NCI-H146 (cell line): ENCODE measurements around the gene SCRG1.

ENCODE experiments used
- DNase-seq: peaks from one replicate; lab custom pipeline; 2025; lab: John Stamatoyannopoulos, UW

The SCRG1 gene

DNA sequence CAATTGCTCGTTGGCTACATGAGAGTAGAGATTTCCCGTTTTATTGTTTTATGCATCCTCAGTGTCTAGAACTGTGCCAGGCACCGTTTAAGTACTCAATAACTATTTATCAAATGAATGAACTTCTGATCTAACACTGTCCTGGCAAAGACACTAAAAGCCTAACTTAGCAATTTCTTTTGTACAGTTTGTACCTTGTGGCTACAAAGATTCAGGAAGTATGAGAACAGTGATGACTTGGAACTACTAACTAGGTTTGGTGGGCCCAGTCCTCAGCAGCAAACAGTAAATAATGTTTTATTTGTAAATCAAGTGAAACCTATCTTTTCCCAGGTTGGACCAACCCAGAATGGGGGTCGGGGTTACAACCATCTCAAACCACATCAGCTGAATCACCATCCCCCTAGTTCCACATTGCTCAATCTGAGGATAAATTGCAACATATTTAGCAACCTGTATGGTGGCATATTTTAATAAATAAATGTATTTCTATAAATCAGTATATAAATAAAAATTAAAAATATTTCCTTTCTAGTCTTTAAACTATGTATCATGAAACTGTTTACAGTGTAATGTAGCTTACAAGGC lies 12.3 kb upstream of the SCRG1 start:
- DNase-seq = no peak

DNA sequence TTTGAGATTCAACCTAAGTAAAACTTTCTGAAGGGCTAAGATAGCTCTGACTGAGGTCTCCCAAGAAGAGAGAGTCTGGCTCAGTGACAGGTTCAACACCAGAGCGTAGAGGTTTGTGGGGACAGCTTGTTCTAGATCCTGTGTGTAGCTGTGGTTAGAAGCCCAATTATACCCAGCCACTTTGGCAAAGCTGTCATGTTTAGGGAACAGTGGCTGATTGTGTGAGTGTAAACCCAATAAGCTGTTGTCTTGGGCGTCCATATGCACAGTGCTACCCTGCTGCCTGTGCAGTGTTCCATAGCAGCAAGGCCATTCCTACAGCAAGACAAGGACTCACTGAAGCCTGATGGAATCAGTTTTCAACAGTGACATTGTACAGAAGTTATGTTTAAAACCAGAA lies 11.2 kb upstream of the SCRG1 start:
- DNase-seq = no peak

DNA sequence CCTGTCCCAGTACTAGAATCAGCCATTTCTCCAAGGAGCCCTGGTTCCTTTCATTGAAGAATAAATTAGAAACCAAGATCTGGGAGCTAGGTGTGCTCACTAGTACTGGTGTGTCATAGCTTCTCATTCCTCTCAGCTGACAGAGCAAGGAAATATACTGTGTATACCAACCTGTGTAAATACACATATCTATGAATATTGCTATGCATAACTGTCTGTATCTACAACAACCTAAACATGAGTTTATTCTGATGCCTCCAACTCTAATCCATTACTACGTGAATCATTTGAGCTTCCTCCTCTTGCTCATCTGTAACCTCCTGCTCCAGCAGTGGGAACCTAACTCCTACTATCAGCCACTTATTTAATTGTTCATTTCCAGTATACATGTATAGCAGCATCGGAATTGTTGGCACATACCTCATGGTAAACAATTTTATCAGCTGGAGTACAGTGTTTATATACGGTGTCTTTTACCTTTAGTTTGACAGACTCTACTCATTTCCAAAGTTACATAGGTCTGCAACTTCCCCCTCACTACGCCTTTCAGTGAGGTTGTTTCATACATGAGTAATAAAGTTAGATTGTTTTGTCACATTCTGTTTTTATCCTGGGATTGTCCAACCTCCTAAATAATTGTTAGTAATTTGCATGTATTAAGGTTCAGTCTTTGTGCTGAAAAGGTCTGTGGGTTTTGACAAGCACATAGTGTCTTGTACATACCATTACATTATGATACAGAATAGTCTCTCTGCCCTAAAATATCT lies 7.1 kb upstream of the SCRG1 start:
- no peak for DNase-seq

DNA sequence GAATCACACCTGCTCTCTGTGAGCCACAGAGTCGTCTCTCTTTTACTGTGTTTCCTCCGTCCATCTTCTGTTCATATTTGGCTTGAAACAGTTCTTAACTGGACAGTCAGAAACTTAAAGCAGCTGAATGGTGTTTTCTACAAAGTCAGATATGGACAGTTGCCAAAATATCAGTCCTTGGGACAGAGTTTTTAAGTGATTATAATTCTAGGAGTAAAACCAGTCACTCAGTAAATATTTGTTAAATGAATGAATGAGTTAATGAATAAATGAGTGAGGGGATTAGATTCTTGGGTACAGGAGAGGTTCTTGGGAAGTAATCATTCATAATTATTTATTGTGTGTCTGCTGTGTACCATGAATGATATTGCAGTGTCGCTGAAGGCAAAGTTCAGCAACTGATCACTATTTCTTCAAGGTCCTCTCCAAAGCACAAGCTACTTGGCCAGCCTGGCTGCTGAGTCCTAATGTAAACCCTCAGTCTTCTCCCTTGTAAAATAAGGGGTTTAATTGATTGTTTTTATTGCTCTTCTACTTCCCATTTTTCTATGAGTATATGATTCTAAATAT lies 5.5 kb upstream of the SCRG1 start:
- DNase-seq = no peak

DNA sequence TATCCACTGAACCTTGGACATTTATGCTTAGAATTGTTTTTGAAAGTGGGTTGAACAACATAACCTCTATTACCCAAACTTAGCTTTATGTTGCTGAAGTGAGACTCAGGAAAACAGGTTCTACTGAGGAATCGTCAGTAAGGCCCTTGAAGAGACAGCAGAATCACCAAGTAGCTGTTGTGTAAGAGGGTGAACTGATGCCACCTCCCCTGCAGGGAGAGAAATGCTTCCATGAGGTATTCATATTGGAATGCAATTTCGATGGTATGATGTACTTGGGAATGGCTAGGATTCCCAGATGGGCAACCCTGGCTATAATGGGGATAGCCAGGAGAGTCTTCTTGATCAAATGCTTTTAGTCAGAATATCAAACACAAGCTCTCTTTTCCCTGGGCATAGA lies 4.1 kb upstream of the SCRG1 start:
- no peak for DNase-seq

DNA sequence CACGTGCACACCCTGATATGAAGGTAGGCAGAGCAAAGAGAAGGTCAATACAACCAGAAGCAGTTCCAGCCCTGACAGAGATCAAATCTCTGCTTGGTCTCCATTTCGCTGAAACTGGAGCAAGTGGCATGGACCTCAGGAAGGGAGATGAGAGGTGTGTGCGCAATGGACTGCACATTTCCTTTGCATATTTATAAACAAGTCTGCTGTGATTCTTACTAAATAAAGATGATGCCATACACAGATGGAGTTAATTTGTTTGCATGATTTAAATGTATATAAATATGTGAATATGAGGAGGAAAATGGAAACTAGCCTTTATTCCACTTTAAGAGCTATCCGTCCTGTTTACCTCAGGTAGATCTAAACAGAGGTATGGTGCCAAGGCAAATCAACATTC lies 2.1 kb upstream of the SCRG1 start:
- no peak for DNase-seq

DNA sequence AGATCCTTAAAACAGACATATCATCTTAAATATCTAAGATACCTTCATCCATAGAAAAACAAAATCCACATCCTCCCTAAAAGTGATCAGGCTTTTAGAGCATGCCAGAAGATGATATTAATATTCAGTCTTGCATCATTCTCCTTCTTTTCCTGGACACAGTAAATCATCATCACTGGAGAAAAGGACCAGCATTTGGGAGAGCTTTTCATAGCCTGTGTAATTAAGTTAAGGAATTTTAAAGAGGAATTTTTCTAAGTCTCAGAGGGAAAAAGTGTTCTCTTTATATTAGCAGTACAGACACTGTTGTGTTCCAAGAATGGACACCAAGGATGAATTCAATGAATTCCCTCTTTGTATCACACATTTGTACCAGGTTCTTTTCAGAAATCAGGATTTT lies 696 bp downstream of the SCRG1 start:
- no peak for DNase-seq

DNA sequence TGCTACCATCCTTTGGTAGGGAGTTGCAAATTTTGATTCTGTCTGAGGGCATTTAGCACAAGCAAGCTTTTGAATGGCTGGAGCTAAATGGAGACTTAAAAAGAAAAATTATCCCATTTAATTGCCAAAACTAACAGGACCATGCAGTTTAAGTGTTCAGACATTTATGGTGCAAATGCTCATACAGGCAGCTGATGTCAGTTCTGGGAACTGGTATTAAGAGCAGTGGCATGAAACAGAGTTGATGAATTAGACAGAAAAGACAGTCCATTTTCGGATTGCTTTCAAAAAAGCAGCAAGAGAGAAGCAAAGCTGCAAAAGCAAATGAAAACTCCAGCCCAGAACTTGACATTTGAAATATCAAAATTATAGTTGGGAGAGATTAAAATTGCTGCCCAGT lies 1.3 kb downstream of the SCRG1 start:
- no peak for DNase-seq

DNA sequence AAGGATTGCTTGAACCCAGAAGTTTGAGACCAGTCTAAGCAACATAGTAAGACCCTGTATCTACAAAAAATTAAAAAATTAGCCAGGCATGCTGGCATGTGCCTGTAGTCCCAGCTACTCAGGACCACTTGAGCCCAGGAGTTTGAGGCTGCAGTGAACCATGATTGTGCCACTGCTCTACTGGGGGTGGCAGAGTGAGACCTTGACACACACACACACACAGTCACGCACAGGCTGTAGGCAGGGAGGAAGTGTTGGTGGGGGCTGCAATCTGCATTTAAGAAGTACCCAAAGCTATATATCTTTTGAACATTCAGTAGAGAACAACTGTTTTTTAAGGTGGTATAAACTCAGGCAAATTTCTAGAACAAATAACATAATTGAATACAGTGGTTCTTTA lies 7.2 kb downstream of the SCRG1 start:
- DNase-seq = no peak

DNA sequence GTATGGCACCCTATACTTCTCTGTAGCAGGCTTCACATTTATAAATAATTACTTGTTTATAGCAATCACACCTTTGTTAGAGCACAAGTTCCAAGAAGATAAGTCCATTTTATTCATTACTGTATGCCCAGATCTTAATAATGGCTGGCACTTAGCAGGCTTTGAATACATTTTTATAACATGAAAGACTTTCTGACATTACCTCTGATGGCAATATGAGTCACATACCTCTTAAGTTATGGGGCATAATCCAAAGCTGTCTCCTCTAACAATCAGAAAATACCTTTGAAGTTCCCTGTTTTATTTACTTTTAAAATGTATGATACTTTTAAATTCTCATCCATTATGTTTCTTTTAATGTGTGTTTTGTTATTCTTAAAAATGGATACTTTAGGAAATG lies 12.2 kb downstream of the SCRG1 start:
- DNase-seq = no peak

DNA sequence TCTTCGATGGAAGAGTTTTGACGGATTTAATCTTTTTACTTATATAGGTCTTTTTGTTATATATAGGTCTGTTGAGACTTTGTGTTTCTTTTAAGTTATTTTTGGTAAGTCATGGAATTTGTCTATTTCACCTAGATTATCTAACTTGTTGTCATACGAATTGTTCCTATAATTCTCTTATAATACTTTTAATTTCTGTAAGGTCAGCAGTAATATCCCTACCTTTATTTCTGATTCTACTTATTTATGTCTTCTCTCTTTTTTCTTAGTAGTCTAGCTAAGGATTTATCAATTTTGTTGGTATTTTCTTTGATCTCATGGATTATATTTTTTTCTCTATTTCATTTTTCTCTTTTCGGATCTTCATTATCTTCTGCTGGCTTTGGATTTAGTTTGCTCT lies 16.6 kb downstream of the SCRG1 start:
- no peak for DNase-seq

DNA sequence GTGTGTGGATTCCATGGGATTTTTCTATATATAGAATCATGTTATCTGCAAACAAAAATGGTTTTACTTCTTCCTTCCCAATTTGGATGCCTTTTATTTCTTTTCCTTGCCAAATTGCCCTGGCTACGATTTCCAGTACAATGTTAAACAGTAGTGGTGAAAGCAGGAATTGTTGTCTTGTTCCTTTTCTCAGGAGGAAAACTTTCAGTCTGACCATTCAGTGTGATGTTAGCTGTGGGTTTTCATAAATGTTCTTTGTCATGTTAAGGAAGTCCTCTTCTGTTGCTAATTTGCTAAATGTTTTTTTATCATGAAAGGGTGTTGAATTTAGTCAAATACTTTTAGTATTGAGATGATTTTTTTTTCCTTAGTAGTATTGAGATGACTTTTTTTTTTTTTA lies 17.3 kb downstream of the SCRG1 start:
- DNase-seq = no peak

DNA sequence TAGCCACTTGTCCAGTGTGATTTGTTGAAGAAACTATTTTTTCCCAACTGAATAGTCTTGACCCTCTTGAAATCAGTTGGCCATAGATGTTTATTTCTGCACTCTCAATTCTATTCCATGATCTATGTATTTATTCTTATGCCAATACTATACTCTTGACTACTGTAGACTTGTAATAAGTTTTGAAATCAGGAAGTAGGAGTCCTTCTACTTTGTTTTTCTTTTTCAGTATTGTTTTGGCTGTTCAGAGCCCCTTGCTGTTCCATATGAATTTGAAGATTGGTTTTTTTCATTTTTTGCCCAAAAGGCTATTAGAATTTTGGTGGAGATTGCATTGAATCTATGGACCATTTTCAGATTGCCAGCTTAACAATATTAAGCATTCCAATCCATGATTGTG lies 17.9 kb downstream of the SCRG1 start:
- DNase-seq = no peak

DNA sequence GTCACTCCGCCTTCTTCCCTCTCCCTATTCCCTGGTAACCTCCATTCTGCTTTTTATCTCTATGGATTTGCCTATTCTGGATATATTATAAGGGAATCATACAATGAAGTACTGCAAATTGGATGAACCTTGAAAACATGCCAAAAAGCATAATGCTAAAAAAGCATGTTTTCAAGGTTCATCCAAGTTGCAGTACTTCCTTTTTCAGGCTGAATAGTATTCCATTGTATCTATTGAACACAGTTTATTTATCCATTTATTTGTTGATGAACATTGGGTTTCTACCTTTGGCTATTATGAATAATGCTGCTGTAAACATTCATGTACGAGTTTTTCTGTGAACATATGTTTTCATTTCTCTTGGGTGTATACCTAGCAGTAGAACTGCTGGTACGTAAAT lies 19.0 kb downstream of the SCRG1 start:
- DNase-seq = no peak

DNA sequence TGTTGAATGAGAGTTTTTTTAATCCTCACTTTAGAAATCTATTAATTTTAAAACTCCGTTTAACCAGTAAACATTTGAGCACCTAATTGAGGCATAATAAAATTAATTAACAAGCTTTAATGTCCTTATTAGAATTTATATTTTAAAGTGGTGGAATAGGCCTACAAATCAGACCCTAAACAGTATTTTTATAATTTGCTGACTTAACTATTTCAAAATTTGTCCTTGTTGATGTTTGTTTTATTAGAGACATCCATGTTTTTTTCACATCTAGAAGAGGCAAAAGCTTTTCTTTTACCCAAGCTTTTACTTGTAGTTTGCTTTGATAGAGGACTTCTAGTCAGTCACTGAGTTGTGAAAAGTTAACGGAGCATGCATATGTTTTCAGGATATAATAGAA lies 24.3 kb downstream of the SCRG1 start:
- DNase-seq = no peak

DNA sequence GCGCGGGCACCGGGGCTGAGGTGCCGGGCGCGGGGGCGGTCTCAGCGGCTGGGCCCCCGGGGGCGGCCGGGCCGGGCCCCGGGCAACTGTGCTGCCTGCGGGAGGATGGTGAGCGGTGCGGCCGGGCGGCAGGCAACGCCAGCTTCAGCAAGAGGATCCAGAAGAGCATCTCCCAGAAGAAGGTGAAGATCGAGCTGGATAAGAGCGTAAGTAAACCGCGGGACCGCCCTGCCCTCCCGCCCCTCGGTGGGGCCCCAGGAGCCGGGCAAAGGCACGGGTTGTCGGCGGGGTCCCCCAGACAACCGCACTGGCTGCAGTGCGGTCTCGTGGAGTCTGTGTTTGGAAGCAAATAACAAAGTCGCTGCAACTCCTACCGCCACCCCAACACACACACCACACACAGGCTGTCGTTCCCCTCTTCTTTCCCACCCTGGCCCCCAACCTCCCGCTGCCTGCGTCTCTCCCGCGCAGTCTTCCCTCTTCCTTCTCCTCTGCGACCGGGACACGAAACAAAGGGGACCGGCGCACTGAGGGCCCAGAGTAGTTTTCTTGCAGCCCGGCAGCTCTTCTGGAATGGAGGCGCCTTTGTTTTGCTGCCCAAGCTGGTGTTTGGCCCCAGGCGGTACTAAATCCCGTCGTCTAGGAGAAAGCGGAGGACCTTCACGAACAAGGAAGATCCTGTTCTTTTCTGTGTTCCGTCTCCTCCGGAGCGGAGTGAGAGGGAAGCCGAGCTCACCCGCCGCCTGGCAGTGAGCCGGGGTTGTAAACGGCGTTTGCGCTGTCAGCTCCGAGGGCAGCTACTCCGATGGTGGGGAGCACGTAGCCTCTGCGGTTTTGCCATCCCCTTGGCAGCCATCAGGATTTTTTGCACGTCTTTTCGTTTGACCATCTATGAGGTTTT lies 27.4 kb downstream of the SCRG1 start:
- DNase-seq = peak; percentile 60

DNA sequence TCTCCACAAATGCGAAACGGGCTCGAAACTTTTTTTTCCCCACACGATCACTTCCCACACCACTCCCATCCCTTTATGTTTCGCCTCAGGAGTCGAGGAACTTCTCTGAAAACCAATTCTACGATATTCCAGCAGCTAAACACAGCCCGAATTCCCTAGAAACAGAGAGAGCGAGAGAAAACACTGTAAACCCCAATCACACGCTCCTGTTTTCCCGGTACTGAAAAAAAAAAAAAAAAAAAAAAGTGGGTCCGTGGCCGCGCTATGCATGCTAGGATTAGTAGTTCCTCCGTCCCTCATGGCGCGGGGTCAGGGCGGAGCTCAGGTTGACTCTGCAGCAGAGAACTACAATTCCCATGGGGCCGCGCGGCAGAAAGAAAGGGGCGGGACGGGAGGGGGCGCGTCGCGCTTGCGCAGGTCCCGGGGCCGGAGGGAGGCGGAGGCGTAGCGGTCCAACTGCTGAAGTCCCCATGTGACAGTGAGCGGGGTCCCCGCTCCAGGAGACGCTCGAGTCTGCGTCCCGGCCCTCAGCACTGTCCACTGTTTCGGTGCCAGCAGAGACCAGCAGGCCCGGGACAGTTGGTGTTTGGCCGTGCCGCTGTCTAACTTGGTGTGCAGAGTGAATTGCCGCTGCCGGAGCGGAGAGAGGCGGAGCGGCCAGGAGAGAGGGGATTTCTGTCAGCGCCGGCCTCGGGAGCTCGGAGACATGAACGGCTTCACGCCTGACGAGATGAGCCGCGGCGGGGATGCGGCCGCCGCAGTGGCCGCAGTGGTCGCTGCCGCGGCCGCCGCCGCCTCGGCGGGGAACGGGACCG lies 28.2 kb downstream of the SCRG1 start, which contains the start of gene SAP30:
Gene SAP30 (plus strand): TSS at position 478 of the 815 bp plus-strand sequence. CDS start 229 bp downstream, at position 707.
- peak; percentile 97 for DNase-seq

DNA sequence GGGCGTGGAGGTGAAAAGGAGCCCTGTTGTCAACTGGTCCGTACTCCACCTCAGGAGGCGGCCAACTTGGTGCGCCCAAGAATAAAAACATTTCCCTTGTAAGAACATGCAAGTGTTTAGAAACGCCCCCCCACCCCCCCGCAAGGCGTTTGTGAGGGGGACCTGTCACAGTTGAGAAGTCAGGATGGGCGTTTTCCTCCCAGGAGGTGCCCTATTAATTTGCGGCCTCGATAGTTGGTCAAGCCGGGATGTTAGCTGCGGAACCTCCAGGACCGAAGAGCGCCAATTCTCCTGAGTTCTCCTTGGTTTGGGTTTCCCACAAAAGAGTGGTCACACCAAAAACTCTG lies 28.8 kb downstream of the SCRG1 start:
- DNase-seq = peak; percentile 38

DNA sequence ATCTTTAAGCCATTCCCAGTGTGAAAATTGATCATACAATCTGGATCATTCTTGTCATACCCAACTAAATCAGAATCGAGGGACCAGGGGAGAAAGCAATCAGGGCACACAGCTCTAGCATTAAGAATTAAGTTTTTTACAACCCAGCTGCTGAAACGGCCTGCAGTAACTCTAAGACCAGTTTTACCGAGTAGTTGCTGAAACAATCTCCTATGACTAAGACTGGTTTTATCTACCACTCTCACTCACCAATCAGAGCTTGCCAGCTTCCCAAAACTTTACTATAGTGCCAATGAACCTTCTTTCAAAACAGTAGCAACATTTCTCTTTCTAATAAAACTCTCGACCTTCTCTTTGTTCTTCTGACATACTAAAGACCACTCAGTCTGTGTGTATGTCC lies 31.0 kb downstream of the SCRG1 start:
- no peak for DNase-seq

DNA sequence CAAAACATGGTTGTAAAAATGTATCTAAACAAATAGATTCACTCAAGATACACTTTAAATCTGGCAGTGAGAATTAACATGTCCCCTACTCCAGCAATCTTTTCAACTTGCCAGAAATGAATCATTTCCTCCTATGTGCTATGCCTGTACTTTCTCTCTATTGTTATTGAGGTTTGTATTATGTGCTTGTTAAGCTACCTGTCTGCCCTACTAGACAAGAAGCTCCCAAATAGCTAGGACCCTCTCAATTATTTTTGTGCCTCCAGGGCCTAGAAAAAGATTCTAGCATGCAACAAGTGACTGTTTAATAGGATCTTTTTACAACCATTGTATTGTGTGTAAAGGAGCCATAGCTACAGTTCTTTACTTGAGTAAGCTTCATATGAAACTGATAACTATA lies 31.6 kb downstream of the SCRG1 start:
- DNase-seq = no peak

DNA sequence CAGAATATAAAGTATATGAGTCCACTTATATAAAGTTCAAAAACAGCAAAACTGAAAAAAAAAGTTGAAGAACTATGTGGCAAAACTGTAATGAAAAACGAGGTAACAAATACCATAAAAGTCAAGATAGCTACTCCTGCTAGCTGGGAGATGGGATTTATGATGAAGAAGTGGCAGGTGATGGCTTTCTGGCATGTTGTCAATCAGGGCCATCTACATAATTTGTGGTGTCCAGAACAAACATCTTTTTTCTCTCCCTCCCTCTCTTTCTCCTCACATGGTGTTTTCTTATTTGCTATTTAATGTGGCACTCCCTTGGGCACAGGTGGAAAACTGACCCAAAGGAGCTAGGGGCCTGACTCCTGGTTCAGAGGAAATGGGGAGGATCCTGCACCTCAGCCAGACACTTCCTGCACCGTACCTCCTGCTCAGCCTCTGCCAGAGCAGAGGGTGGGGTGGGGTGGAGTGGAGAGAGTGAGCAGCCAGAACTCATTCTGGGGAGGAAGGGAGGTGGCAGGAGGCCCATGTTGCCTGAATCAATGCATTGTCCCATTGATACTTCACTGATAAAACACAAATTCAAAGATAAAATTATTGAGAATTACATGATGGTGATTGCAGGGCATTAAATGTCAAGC lies 33.4 kb downstream of the SCRG1 start:
- no peak for DNase-seq
